Endodermal cell (in vitro differentiated cells): ENCODE results near the gene RBM45. TPM values are rescaled to one million over a fixed set of nuclear protein-coding genes. Genes with fewer than 3 reads are reported as not detected.

ENCODE experiments used
- DNase-seq: peaks from one replicate; pipeline ENCODE4 v3.0.0-alpha.2; 2017
- H3K27ac ChIP-seq: 2 replicates; pipeline ENCODE4 v1.5.1; 2013; ENCODE audit warnings: mild to moderate bottlenecking, low read depth, low read length, moderate library complexity
- H3K27me3 ChIP-seq: 2 replicates; pipeline ENCODE4 v1.6.1; 2013; ENCODE audit warnings: mild to moderate bottlenecking, low read length, moderate library complexity; ENCODE audit not compliant: insufficient read depth, control insufficient read depth, poor library complexity, severe bottlenecking
- H3K36me3 ChIP-seq: 2 replicates; pipeline ENCODE4 v1.7.0; 2013; ENCODE audit warnings: mild to moderate bottlenecking, low read length, moderate library complexity; ENCODE audit not compliant: control insufficient read depth, insufficient read depth
- H3K4me1 ChIP-seq: one replicate; pipeline ENCODE4 v1.7.0; 2013; ENCODE audit warnings: low read length; ENCODE audit not compliant: control insufficient read depth, insufficient read depth
- H3K4me3 ChIP-seq: 2 replicates; pipeline ENCODE4 v1.5.1; 2013; ENCODE audit warnings: mild to moderate bottlenecking, low read length, moderate library complexity
- H3K9ac ChIP-seq: 2 replicates; pipeline ENCODE4 v1.6.1; 2013; ENCODE audit warnings: mild to moderate bottlenecking, low read length, moderate library complexity; ENCODE audit not compliant: poor library complexity, severe bottlenecking; ENCODE audit errors: extremely low read depth
- H3K9me3 ChIP-seq: 2 replicates; pipeline ENCODE4 v1.6.1; 2013; ENCODE audit warnings: mild to moderate bottlenecking, low read length, moderate library complexity; ENCODE audit not compliant: control insufficient read depth
- H3K27ac Mint-ChIP-seq: 2 replicates; pipeline ENCODE4 v1.8.0; 2020; ENCODE audit warnings: mixed read lengths
- H3K27me3 Mint-ChIP-seq: 2 replicates; pipeline ENCODE4 v1.8.0; 2021; ENCODE audit warnings: mild to moderate bottlenecking, mixed read lengths; ENCODE audit not compliant: insufficient read depth
- H3K36me3 Mint-ChIP-seq: 2 replicates; pipeline ENCODE4 v1.8.0; 2020; ENCODE audit warnings: low read depth, mixed read lengths
- H3K4me1 Mint-ChIP-seq: 2 replicates; pipeline ENCODE4 v1.8.0; 2020; ENCODE audit warnings: mixed read lengths
- H3K4me3 Mint-ChIP-seq: 2 replicates; pipeline ENCODE4 v1.8.0; 2020; ENCODE audit warnings: mild to moderate bottlenecking, moderate library complexity, mixed read lengths
- H3K9me3 Mint-ChIP-seq: 2 replicates; pipeline ENCODE4 v1.8.0; 2020; ENCODE audit warnings: mild to moderate bottlenecking, mixed read lengths
- CTCF ChIP-seq: fragments of 200-600 bp; sonication (generic); conservative IDR thresholded peaks from 2 replicates; pipeline ENCODE4 v1.5.0; 2021; ENCODE audit warnings: antibody characterized with exemption, mild to moderate bottlenecking
- WGBS, 2 experiments: methylation state at CpG; one replicate each; pipeline versions ENCODE4 v1.1.5 to v1.1.7; 2013; ENCODE audit warnings: missing lambda C conversion rate in 2 of 2, mixed read lengths in 1 of 2; ENCODE audit not compliant: insufficient coverage in 1 of 2, insufficient read length in 1 of 2; 5-methylcytosine and 5-hydroxymethylcytosine counted together
- total RNA-seq, 2 donors: library from RNA; stranded (reverse); fragmentation: NEBNext Ultra II Directional in 1 of 2; extraction: Animal tissue kit (Norgen Biotek cat#: 25700) in 1 of 2; gene quantifications; 2 replicates in 1 of 2; 3 replicates in 1 of 2; pipeline ENCODE4 v1.2.1, GENCODE V29; 2021

Gene RBM45
- total RNA-seq, 2 donors from 2014 or later: 13.7 to 14.9 TPM

- no peaks in the 10 kb centered on the region for H3K4me1 Mint-ChIP-seq
- H3K9ac ChIP-seq: no peak overlapping the region
- no peaks in the 10 kb centered on the region for H3K27me3 ChIP-seq
- H3K36me3 ChIP-seq: no peaks in the 10 kb centered on the region
- H3K27ac ChIP-seq: no peak overlapping the region
- no peak overlapping the region for H3K27ac Mint-ChIP-seq
- H3K4me3 Mint-ChIP-seq: no peak overlapping the region
- TF ChIP-seq CTCF: no peak
- no peaks in the 10 kb centered on the region for H3K4me1 ChIP-seq
- H3K9me3 ChIP-seq: no peaks in the 10 kb centered on the region
- H3K36me3 Mint-ChIP-seq: no peaks in the 10 kb centered on the region
- 79 to 83% methylated on average over 1 of the region's 1 CpG for WGBS, 2 experiments
- H3K4me3 ChIP-seq: no peak overlapping the region
- H3K9me3 Mint-ChIP-seq: no peaks in the 10 kb centered on the region
- DNase-seq: no peak
- no peaks in the 10 kb centered on the region for H3K27me3 Mint-ChIP-seq
These were observed 64.9 kb downstream of the RBM45 start for GRCh38 chr2:178177066-178177679.

Other genes starting within 250 kb of the RBM45 start
- 1 to 10 TPM; 1.5 to 1.9 TPM for gene PDE11A, start 39.7 kb upstream of the RBM45 start, total RNA-seq
- 1 to 10 TPM; 3.4 to 3.6 TPM for gene OSBPL6, start 82.1 kb downstream of the RBM45 start, total RNA-seq